Spleen (tissue), 7 donors: Measurements from ENCODE around the gene C5orf15.

Experiments used
- POLR2AphosphoS5 ChIP-seq, 3 donors: sonication (generic); formaldehyde crosslinking; IDR thresholded peaks; one replicate each; pipeline ENCODE4 v1.5.1; 2017; ENCODE audit warnings: antibody characterized with exemption in 3 of 3
- TF ChIP-seq, protein P1 (sequence below), 11 experiments: fragments of 200-600 bp in 7 of 11; fragments of 450-650 bp in 4 of 11; sonication (generic) in 4 of 11; IDR thresholded peaks in 8 of 11; conservative IDR thresholded peaks in 3 of 11; 1 replicate in 7 of 11; 2 replicates in 4 of 11; pipeline versions ENCODE4 v1.4.0 to v1.8.0; 2016 to 2021; ENCODE audit warnings: antibody characterized with exemption in 11 of 11, inconsistent platforms in 4 of 11, mild to moderate bottlenecking in 1 of 11
- donor health status: DM: no; HTN: no; CAD: no; lungs with moderate emphysema.
- donor health status: DM: no; HTN: no; CAD: no.
- donor health status: DM: no; HTN: no; CAD: no.

DNA sequence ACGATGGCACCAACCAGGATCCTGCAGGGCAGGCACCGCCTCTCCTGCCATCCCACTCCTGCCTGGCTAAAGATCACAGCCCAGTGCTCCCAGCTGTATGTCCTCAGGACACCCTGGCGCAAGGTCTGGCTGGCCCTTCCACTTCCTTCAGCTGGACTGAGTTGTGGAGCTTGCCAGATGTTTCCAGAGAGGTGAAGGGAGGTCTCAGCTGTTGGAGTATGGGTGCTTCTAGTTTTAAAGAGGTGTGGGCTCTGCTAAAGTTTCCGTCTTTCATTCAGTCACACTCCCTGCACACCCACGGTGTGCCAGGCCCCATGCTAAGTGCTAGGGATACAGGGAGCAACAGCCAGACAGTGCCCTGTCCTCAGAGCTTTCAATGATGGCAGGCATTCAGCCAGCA is 34.1 kb downstream of the C5orf15 start:
- TF ChIP-seq POLR2AphosphoS5 (IDR thresholded peaks at IDR 0.05): no peak
- TF ChIP-seq, protein P1, sequence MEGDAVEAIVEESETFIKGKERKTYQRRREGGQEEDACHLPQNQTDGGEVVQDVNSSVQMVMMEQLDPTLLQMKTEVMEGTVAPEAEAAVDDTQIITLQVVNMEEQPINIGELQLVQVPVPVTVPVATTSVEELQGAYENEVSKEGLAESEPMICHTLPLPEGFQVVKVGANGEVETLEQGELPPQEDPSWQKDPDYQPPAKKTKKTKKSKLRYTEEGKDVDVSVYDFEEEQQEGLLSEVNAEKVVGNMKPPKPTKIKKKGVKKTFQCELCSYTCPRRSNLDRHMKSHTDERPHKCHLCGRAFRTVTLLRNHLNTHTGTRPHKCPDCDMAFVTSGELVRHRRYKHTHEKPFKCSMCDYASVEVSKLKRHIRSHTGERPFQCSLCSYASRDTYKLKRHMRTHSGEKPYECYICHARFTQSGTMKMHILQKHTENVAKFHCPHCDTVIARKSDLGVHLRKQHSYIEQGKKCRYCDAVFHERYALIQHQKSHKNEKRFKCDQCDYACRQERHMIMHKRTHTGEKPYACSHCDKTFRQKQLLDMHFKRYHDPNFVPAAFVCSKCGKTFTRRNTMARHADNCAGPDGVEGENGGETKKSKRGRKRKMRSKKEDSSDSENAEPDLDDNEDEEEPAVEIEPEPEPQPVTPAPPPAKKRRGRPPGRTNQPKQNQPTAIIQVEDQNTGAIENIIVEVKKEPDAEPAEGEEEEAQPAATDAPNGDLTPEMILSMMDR (IDR thresholded peaks at IDR 0.05 in 8 of 11, conservative IDR thresholded peaks at IDR 0.05 in 3 of 11): no peak
